NCI-H2107 treated with DMSO at 0.1 percent for 48 hours (cell line): ENCODE data around the gene SLC30A9.

Experiments
- DNase-seq: peaks from one replicate; lab custom pipeline; 2025; ENCODE audit not compliant: unreplicated experiment; lab: John Stamatoyannopoulos, UW

Gene SLC30A9

DNA sequence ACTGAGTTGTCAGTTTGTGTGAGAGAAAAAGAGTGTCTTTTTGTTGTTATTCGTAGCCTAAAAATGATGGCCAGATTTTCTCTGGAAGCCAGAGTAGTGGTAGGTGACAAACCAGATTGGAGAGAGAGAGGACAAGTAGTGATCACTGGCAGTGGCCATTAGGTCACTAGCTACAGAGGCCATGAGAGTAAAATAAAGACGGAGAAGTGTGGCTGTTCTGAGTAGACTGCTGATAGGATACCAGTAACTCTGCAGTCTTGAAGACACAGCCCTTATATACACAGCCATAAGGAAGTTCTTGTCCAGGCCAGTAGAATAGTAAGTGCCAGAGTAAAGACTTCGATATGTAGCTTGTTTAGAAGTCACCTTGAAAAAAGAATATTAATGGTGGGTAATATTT lies 7.7 kb downstream of the SLC30A9 start:
- DNase-seq: no peak

DNA sequence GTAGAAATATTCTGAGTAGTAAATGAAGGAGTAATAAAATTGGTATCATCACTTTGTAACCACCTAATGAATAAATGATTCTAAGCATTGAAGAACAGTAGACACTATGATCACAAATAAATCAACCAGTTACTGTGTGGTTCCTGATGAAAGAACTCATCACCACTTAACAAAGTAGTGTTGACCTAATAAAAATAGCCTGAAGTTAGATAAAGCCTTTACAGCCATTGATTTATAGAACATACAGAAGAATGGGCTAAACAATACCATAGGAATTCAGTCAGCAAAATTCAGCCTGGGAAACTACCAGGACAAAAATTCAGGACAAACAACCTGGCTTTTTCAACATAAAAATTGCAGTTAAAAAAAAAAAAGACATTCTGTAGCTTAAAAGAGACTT lies 9.0 kb downstream of the SLC30A9 start:
- DNase-seq: no peak

DNA sequence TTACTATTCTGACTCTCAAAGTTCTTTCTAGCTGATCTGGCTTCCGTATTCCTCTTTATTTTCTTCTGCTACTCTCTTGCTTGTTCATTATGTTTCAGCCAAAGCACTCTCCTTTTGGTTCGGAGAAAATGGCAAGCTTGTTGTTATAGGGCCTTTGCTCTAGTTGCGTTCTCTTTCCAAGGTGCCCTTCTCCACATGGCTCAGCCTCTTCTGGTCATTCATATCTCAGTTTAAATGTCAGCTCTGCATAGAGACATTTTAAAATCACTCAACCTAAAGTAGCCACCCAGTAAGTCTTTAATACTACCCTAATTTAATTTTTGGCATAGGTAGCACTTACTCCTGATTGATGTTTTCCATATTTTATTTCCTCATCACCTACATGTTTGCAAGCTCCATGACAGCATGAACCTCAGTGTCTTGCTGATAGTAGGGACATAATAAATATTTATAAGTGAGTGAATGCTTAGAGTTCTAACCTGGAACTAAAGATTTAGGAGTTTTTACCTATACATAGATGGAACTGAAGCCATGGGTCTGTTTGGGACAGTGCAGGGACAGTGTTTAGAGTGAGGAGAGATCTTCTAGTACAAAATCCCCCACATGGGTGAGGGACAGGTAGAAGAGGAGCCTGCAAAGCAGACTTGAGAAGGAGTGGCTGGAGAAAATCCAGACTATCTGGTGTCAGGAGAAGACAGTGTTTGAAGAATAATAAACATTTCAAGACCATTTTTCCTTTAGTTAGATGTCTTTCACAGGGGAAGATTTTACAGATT lies 17.9 kb downstream of the SLC30A9 start:
- no peak for DNase-seq

DNA sequence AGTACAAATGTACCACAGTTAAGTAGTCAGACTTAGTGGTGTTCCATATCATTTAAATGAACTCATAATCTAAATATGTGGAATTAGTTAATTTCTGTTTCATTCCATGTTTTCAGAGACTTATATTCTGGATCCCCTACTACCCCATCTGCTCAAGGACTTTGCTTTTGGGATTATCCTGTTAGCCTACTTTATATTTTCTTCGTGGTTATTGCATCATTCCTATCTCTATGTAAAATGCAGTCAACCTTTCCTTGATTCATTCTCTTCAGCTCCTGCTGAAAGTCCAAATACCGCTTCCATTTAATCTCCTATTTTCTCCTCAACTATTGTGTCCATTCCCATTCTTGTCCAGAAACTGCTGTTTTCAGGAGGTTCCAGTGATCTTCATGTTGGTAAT lies 25.1 kb downstream of the SLC30A9 start:
- no peak for DNase-seq

DNA sequence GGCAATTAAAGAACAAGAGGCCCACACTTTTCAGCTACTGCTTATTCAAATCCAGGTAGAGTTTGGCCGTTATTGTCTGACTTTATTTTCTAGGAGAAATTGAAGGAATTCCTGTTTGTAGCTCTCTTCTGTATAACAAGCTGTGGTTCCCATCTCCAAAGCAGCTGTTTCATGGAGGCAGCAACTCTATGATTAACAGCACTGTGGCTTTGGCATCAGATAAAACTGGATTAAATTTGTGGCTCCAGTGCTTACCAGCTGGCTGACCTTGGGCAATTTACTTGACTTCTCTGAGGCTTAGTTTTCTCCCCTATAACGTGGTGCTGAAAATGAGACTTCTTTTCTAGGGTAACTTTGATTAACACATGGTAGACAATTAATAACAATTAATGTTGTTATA lies 28.1 kb downstream of the SLC30A9 start:
- DNase-seq: no peak

DNA sequence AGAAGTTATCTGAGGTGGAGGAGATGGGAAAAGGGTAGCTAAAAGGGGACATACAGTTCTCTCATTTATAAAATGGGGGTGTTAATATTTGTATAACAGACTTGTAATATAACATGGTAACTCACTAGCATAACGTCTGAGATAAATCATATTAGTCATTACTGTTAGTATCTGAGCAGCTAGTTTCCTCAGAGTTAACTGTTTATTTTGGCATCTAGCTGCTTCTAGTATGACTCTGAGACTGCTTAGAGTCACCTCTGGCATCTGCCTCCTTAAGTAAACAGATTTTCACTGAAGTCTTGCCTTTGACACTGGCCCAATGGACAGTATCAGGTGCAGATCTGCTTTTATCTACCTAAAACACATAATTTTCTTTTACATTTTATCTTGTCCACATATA lies 58.1 kb downstream of the SLC30A9 start:
- DNase-seq: no peak

DNA sequence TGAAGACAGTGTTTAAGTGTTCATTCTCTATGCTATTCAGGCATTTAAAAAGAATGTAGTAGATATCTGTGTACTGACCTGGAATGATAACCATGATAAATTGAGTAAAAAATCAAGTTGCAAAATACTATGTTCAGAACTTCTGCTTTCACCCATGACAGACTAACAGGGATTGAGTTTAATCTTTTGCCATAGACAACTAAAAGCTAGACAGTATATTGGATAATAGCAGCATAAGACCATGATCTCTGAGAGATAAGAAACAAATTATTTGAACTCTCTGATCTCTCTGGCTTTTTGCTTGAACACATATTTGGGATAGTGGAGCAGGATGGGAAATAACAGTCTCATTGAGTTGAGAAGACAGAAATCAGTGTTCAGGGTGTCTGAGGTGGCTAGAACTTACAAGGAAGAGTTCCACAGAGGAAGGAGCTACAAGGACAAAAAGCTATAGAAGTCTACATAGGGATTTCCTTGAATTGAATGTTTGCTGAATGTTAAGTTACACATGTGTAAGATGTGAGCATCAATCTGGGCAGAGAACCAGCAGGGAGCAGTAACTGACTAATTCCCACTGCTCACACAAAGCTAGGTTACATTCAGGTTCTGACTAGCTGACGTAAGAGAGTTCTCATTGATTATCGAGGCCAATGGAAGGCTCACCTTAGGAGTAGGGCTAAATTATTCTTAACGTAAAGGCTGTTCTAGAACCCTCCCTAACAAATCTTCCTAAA lies 60.4 kb downstream of the SLC30A9 start:
- no peak for DNase-seq

DNA sequence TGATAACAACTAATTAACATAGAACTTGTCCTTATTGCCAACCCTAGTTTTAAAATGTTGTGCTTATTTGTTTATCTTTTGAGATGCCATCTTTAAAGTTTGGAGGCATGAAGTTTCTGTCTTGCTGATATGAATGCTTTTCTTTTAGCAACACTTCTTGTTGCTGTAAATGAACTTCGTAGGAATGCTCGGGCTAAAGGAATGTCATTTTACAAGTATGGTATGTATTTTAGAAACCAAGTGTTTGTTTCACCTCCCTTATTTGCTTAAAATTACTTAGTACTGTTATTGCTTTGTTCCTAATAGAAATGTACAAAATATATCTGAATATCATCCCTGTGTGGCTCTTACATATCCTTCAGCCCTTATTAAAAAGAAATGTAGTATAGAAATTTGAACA lies 76.1 kb downstream of the SLC30A9 start:
- no peak for DNase-seq

DNA sequence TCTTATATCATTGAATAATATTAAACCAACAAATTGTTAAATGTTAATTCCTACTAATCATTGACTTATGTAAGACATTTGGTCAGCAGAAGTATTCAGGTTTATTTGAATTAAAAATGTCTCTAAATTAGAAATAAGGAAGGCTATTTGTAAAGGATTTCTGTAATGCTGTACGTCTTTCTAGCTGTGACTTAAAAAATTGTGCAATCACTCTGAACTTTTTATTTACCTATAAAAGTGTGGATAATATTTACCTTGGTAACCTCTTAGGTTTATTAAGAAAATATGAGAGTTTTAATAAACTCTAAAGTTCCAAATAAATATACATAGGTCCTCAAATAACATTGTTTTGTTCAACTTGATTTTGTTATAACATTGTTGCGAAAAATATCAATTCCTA lies 76.9 kb downstream of the SLC30A9 start:
- DNase-seq: no peak

DNA sequence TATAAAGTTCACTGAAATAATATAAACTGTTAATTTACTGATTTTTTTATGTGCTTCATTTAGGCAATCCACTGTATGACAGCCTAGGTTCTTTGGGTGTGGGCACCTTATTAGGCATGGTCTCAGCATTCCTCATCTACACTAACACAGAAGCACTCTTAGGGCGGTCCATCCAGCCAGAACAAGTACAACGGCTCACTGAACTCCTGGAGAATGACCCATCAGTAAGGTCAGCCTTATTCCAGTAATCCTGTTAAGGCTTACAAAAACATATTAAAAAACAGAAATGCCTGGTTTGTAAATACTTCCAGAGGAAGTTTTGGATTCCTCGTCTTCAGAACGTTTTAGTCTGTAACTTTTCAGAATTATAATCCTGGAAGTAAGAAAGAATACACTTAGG lies 80.1 kb downstream of the SLC30A9 start:
- DNase-seq: no peak

DNA sequence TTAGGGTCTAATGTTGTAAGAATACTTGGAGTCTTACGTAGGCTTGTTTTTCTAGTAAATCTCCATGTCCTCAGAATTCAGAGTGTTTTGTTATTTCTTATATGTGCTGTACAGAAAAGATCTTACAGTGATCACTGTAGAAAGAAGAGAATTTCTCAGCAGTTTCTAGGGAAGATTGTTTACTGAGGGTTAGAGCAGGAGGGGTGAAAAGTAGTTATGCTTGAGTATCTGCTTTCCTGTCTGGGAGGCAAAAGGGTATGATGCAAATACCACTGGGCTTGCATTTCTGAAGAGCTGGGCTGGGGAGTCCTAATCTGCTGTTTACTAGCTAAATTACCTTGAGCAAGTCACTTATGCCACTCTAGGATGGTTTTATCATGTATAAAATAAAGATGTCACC lies 84.0 kb downstream of the SLC30A9 start:
- no peak for DNase-seq

DNA sequence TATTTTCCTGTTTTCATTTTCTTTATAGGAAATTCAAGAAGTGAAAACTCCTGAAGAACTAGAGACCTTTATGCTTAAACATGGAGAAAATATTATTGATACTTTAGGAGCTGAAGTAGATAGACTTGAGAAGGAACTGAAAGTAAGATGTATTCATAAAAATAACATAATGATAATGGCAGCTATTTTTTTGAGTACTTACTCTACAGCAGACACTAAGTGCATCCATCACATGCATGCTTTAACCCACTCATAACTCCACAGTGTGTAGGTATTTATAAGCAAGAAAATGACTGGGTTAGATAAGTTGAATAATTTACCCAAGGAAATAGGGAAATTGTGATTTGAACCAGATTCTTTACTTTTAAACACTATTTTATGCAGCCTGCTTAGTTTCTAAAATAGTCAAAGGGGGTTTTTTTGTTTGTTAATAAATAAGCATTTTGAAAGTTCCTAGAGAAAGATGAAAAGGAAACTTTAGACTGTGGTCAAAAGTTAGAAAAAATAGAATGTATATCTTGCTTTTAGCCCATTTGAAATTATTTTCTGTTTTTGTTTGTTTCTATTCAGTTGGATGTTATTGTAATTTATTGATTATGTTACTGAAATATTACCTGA lies 88.0 kb downstream of the SLC30A9 start:
- no peak for DNase-seq

DNA sequence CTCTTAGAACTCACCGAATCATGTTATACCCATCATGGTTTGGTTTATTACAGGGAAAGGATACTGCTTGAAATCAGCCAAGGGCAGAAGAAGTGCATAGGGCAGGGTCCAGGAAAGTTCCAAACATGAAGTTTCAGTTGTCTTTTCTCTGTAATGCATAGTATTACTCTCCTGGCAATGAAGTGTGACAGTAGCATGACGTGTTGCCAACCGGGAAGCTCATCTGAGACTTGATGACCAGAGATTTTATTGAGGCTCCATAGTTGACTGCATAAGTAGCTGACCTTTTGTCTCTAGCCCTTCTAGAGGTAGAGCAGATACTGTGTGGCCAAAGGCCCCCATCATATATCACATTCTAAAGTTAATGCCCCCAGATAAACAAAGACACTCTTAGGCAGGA lies 90.0 kb downstream of the SLC30A9 start:
- no peak for DNase-seq

DNA sequence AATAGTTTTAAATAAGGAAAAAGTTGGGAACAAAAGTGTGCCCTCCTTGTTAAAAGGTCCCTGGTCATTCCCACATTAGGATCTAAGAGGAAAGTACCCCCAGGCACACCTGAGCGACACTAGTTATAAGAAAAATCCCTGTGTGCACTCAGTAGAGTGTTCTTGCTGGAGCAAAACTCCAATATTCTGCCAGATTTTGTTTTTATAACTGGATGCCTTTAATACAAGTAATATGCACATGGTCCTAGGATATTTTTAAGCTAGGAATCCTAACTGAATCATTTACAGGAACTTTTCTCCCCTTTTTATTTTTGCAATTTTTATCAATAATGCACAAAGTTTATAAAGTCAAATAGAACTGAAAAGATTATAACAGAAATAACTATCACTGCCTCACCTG lies 93.5 kb downstream of the SLC30A9 start:
- no peak for DNase-seq

DNA sequence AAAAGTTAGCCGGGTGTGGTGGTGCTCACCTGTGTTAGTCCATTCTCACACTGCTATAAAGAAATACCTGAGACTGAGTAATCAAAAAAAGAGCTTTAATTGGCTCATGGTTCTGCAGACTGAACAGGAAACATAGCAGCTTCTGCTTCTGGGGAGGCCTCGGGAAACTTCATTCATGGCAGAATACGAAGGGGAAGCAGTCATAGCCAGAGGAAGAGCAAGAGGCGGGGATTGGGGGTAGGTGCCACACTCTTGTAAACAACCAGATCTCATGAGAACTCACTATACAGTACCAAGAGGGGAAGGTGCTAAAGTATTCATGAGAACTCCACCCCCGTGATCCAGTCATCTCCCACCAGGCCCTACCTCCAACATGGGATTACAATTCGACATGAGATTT lies 98.1 kb downstream of the SLC30A9 start:
- no peak for DNase-seq

DNA sequence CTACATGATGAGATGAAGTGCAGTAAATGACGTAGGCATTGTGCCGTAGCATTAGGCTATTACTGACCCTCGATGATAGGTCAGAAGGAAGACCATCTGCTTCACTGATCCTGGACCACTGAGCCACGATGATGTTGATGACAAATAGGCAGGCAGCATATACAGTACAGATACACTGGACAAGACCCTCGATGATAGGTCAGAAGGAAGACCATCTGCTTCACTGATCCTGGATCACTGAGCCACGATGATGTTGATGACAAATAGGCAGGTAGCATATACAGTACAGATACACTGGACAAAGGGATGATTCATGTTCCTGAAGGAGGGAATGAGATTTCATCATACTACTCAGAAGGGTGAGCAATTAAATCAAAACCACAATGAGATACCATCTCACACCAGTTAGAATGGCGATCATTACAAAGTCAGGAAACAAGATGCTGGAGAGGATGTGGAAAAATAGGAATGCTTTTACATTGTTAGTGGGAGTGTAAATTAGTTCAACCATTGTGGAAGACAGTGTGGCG lies 111.2 kb downstream of the SLC30A9 start:
- no peak for DNase-seq

DNA sequence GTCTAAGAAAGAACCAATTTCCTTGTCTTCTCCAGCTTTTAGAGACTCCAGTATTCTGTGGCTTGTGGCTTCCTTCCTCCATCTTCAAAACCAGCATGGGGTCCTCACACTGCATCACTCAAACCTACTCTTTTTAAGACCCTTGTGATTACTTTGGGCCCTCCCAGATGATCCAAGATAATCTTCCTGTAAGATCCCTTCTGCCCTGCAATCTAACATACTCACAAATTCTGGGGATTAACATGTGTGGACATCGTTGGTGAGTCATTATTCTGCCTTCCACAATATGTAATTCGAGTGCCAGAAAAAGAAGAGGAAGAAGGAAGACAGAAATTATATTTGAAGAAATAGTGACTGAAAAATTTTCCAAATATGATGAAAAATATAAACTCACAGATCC lies 114.2 kb downstream of the SLC30A9 start:
- no peak for DNase-seq

DNA sequence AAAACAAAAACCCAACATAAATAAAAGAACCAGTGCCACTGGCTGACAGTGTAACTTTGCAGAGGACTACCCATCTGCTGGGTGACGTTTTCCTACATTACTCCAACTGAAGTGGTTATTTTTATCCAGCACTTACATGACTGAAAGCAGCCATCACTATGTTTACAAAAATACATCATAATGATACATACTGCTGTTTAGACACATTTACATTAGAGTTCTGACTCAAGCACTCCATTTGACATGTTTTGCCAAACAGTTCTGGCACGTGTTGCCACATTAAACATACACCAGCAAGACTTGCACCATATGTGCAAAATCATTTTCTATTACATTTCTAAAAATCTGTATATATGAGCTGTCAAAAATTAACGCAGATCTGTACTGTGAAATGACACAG lies 122.5 kb downstream of the SLC30A9 start:
- DNase-seq: no peak

DNA sequence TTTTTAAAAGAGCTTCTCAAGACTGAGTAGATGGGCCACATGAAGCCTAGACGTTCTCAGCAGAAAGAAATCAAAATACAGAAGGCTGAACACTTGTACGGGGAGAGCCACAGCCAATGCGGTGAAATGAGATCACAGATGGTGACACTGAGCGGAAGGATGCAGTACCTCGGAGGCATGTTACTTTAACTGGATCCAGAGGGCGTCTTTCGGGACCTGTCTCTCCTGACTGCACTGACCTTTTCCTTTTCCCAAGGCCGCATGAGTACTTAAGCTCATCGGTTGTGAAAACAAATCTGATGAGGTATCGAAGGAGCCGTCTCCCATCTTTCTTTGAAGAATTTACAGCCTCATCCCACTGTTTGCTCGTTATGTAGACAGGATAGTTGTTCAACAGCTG lies 129.6 kb downstream of the SLC30A9 start:
- no peak for DNase-seq

DNA sequence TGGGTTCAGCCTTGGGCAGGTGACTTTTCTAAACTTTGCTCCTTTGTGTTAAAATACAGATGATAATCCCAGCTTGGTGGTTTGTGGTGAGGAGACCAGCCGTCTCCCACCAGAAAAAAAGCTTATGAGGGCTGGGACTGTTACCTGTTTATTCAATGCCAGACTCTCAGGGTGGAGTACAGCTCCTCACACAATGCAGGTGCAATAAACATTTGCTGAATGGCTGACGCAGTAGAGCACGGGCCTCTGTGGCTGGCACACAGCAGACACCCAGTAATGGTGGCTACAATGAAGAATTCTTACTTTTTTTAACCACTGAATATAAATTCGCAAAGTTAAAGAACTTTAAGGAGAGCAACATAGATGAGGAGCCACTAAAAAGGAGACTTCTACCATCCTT lies 131.9 kb downstream of the SLC30A9 start:
- no peak for DNase-seq

DNA sequence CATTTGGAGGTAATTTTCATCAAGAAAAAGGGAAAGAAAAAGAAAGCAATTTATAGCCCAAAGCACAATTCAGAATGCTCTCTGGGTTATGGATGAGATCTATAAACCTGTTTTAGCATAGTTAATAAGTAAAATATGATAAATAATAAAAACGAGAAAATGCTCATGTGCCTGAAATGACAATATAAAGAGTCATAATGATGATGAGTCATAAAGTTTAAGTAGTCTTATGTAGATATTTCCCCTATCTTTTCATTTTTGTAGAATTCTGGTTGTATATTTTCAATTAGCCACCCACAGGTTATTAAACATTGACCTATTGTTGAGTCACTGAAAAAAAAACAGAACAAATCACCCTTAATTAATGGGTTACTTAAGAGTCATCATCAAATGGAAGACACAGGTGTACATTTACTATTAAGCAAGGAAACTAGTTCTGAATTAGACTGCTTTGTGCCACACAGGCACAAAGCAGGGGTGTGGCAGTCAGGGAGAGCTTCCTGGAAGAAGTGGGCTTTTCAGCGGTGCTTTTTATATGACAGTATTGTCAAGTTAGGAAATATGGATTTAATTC lies 132.8 kb downstream of the SLC30A9 start:
- DNase-seq: no peak

DNA sequence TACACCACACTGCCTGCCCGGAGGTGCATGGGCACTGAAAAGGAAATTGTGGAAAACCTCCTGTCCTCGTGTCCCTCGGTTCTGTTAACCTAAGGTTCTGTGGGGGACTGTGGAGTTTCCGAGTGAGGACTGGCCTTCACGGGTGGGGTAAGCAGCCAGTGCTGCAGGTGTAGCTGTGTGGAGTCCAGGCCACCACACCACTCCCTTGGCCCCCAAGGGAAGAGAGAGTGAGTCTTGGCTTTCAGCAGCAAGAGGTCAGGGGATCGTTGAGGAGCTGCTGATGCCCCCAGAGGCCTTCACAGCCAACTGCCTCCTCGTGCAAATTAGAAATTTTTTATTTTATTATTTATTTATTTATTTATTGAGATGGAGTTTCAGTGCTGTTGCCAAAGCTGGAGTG lies 141.8 kb downstream of the SLC30A9 start:
- DNase-seq: no peak
